Transverse colon (tissue), 4 donors: ENCODE data around the gene ACSF3.

Source experiments
- EP300 ChIP-seq: sonication (generic); formaldehyde crosslinking; IDR thresholded peaks from one replicate; pipeline ENCODE4 v1.6.1; 2017; ENCODE audit warnings: antibody characterized with exemption, low read depth
- POLR2A ChIP-seq: fragments of 450-650 bp; IDR thresholded peaks from one replicate; pipeline ENCODE4 v1.6.1; 2016; ENCODE audit warnings: antibody characterized with exemption, mild to moderate bottlenecking, moderate library complexity
- POLR2AphosphoS5 ChIP-seq, 3 donors: sonication (generic); formaldehyde crosslinking; IDR thresholded peaks; one replicate each; pipeline ENCODE4 v1.6.1; 2016; ENCODE audit warnings: antibody characterized with exemption in 3 of 3
- TF ChIP-seq, protein P1 (sequence below), 5 experiments: fragments of 200-600 bp in 3 of 5; fragments of 450-650 bp in 2 of 5; sonication (generic) in 3 of 5; IDR thresholded peaks; 1 replicate in 2 of 5; 2 replicates in 3 of 5; pipeline ENCODE4 v1.5.1; 2016 to 2017; ENCODE audit warnings: antibody characterized with exemption in 5 of 5, inconsistent platforms in 3 of 5, mild to moderate bottlenecking in 2 of 5, moderate library complexity in 1 of 5

DNA sequence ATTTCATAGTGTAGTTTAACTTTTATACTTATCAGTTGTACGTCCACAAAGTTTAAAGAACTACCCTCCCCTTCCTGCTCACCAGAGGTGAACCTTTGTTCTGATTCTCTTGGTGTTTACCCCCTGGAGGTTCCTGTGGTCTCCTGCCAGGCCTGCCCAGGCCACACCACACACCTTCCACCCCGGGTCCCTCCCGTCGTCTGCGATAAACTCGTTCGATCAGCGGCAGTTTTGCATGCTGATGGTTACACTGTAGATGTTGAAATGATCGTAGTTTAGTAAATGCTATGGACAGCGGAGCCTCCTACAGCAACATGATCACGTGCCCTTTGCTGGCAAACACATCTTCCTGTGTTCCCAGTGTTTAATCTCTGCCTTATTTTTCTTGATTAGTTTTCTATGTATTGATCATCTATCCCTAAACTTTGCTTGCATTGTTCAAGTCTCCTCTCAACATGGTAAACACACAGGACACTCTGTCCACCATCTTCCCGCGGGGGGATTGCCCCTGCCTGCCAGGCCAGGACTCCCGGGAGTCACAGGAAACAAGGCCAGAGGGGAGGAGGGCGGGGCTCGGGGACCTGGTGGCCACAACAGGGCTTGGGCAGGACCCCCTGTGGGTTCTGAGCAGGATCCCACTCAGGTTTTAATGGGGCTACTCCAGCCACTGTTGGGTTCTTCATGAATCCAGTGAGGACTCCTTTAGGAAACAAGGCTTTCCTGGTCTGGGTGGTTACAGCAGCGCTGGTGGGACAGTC is 2.8 kb upstream of the ACSF3 start:
- TF ChIP-seq, protein P1, sequence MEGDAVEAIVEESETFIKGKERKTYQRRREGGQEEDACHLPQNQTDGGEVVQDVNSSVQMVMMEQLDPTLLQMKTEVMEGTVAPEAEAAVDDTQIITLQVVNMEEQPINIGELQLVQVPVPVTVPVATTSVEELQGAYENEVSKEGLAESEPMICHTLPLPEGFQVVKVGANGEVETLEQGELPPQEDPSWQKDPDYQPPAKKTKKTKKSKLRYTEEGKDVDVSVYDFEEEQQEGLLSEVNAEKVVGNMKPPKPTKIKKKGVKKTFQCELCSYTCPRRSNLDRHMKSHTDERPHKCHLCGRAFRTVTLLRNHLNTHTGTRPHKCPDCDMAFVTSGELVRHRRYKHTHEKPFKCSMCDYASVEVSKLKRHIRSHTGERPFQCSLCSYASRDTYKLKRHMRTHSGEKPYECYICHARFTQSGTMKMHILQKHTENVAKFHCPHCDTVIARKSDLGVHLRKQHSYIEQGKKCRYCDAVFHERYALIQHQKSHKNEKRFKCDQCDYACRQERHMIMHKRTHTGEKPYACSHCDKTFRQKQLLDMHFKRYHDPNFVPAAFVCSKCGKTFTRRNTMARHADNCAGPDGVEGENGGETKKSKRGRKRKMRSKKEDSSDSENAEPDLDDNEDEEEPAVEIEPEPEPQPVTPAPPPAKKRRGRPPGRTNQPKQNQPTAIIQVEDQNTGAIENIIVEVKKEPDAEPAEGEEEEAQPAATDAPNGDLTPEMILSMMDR (IDR thresholded peaks at IDR 0.05) = no peak
- TF ChIP-seq EP300 (no peak), POLR2A (no peak), POLR2AphosphoS5 (IDR thresholded peaks at IDR 0.05) (no peak)
